ENCODE measurements around the gene AEBP2. TPM values are rescaled to one million over a fixed set of nuclear protein-coding genes. Genes with fewer than 3 reads are reported as not detected.

The AEBP2 gene
- total RNA-seq, 4 donors from 2014 or later, result 9.2 to 22.2 (median 13.2) TPM

DNA sequence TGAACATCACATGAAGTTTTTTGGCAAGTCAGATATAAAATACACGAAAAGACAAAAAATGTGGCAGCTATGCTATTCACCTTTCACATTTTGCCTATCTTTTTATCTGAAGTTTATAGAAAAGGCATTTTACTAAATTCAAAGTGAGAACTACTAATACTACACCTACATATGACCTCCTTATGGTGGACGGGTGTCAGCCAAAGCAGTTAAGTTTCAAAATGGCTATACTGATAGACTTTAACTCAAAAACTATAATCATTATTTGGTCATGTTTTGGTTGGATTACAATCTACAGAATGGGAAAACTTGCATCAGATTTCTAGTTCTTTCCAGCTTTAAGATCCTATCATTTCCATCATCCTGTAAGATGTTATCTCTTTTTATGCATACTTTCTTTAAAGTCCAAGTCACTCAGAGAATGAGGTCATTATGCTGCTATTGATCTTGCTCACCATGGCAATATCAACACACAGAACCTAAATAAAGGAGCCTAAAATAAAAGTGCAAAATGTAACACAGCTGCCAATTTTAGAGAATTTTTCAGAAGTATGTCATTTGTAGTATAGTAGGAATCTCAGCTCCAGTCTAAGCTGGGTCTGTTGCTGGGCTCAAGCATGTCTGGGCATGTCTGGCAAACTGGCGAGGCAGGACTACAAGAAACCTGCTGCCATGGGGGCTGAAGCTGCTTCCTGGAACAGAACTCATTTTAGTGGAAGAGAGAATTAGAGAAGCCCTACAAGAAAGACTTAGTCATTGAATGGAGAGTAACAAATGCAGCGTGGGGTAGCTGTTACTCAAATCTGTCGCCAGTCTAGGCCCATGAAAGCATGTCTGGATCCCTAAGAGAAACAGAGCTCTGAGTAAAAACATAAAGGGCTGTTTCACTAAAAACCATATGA is 7.6 kb upstream of the AEBP2 start:
- Histone ChIP-seq H3K4me1 (no peaks in the 10 kb centered on the region), H3K36me3 (no peaks in the 10 kb centered on the region), H3K9me3 (no peaks in the 10 kb centered on the region), H3K27ac (no peak overlapping the region), H3K27me3 (no peaks in the 10 kb centered on the region), H3K4me3 (no peak overlapping the region)
- no peak for DNase-seq
- in situ Hi-C loops (cut with MboI; ENCODE audit: low sequenced_read_pairs in 4 of 4), result no loop called here
- ATAC-seq, result no peak
- intact Hi-C loops (cut with DNase I; ENCODE audit: low total_unique reads), result no loop called here
- TF ChIP-seq POLR2A (IDR thresholded peaks at IDR 0.05), result no peak
- TF ChIP-seq, protein P1, sequence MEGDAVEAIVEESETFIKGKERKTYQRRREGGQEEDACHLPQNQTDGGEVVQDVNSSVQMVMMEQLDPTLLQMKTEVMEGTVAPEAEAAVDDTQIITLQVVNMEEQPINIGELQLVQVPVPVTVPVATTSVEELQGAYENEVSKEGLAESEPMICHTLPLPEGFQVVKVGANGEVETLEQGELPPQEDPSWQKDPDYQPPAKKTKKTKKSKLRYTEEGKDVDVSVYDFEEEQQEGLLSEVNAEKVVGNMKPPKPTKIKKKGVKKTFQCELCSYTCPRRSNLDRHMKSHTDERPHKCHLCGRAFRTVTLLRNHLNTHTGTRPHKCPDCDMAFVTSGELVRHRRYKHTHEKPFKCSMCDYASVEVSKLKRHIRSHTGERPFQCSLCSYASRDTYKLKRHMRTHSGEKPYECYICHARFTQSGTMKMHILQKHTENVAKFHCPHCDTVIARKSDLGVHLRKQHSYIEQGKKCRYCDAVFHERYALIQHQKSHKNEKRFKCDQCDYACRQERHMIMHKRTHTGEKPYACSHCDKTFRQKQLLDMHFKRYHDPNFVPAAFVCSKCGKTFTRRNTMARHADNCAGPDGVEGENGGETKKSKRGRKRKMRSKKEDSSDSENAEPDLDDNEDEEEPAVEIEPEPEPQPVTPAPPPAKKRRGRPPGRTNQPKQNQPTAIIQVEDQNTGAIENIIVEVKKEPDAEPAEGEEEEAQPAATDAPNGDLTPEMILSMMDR (IDR thresholded peaks at IDR 0.05 in 4 of 5, conservative IDR thresholded peaks at IDR 0.05 in 1 of 5), result no peak

DNA sequence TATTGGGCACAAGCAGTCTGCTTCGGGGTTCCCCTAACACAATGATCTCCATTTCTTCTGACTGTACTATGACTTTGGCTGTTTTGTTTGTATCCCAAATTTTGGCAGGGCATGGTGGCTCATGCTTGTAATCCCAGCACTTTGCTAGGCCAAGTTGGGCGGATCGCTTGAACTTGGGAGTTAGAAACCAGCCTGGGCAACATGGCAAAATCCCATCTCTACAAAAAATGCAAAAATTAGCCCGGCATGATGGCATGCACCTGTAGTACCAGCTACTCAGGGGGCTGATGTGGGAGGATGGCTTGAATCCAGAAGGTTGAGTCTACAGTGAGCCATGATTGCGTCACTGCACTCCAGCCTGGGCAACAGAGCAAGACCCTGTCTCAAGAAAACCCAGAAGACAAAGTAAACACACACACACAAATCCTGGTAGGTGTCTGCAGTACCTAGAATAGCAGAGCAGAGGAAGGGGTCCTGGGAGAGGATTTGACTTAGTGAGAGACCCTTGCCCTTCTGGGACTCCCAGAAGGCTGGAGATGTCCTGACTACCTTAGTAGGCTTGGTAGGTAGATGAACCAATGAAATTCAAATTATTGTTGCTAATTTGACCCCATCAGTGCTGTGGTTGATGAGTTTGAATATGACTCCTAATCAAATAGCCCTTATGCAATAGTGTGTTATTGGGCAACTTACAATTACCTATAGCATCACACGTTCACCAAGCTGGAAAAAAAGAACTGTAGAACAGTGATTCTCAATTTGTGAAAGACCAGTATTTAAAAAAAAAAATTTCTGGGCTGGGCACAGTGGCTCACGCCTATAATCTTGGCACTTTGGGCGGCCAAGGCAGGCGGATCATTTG is 6.8 kb upstream of the AEBP2 start:
- H3K4me1 ChIP-seq, result no peaks in the 10 kb centered on the region
- H3K4me3 ChIP-seq, result no peak overlapping the region
- TF ChIP-seq POLR2A (IDR thresholded peaks at IDR 0.05), result no peak
- TF ChIP-seq, protein P1 (IDR thresholded peaks at IDR 0.05 in 4 of 5, conservative IDR thresholded peaks at IDR 0.05 in 1 of 5), result no peak
- no peaks in the 10 kb centered on the region for H3K9me3 ChIP-seq
- intact Hi-C loops (cut with DNase I; ENCODE audit: low total_unique reads), result no loop called here
- no peak for ATAC-seq
- H3K36me3 ChIP-seq, result no peaks in the 10 kb centered on the region
- H3K27me3 ChIP-seq, result no peaks in the 10 kb centered on the region
- in situ Hi-C loops (cut with MboI; ENCODE audit: low sequenced_read_pairs in 4 of 4), result no loop called here
- DNase-seq, result no peak
- H3K27ac ChIP-seq, result no peak overlapping the region

- TF ChIP-seq POLR2A (IDR thresholded peaks at IDR 0.05), result no peak
- TF ChIP-seq, protein P1 (IDR thresholded peaks at IDR 0.05 in 4 of 5, conservative IDR thresholded peaks at IDR 0.05 in 1 of 5), result no peak
- intact Hi-C loops (cut with DNase I; ENCODE audit: low total_unique reads), result no loop called here
- H3K36me3 ChIP-seq, result no peaks in the 10 kb centered on the region
- H3K27ac ChIP-seq, result no peak overlapping the region
- H3K4me1 ChIP-seq, result no peaks in the 10 kb centered on the region
- no peaks in the 10 kb centered on the region for H3K27me3 ChIP-seq
- in situ Hi-C loops (cut with MboI; ENCODE audit: low sequenced_read_pairs in 4 of 4), result no loop called here
- DNase-seq (no peak), ATAC-seq (no peak)
- no peaks in the 10 kb centered on the region for H3K9me3 ChIP-seq
- no peak overlapping the region for H3K4me3 ChIP-seq
Observed at GRCh38 chr12:19434538-19434937, 4.8 kb upstream of the AEBP2 start.

DNA sequence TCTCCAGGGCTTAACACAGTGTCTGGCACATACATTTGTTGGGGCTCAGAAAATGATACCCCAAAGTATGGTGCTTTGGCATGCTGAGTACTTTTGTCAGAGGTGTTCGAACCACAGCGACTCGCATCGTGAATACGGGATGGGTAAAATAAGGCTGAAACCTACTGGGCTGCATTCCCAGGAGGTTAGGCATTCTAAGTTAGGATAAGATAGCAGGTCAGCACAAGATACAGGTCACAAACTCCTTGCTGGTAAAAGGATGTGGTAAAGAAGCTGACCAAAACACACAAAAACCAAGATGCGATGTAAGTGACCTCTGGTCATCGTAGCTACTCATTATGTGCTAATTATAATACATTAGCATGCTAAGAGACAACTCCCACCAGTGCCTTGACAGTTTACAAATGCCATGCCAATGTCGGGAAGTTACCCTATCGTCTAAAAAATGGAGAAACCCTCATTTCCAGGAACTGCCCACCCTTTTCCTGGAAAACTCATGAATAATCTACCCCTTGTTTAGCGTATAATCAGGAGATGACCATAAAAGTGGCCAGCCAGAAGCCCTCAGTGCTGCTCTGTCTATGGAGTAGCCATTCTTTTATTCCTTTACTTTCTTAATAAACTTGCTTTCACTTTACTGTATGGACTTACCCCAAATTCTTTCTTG is 3.3 kb upstream of the AEBP2 start:
- ATAC-seq (no peak), DNase-seq (no peak)
- no peaks in the 10 kb centered on the region for H3K36me3 ChIP-seq
- TF ChIP-seq, protein P1 (IDR thresholded peaks at IDR 0.05 in 4 of 5, conservative IDR thresholded peaks at IDR 0.05 in 1 of 5), result no peak
- TF ChIP-seq POLR2A (IDR thresholded peaks at IDR 0.05), result no peak
- no peak overlapping the region for H3K4me3 ChIP-seq
- no peaks in the 10 kb centered on the region for H3K9me3 ChIP-seq
- intact Hi-C loops (cut with DNase I; ENCODE audit: low total_unique reads), result no loop called here
- in situ Hi-C loops (cut with MboI; ENCODE audit: low sequenced_read_pairs in 4 of 4), result no loop called here
- H3K27me3 ChIP-seq, result no peaks in the 10 kb centered on the region
- H3K4me1 ChIP-seq, result peaks cover 0 to under 1% of the 10 kb centered on the region in 2 donors
- no peak overlapping the region for H3K27ac ChIP-seq

All from gastrocnemius medialis (tissue), 4 donors.